Uterus (tissue), 2 donors: ENCODE data around the gene GRIPAP1.

Experiments used
- CTCF ChIP-seq, 4 experiments: fragments of 200-600 bp in 2 of 4; fragments of 450-650 bp in 2 of 4; sonication (generic) in 2 of 4; IDR thresholded peaks; one replicate each; pipeline ENCODE4 v1.5.1; 2016 to 2019; ENCODE audit warnings: antibody characterized with exemption in 4 of 4, mild to moderate bottlenecking in 2 of 4, moderate library complexity in 1 of 4
- POLR2A ChIP-seq, 2 donors: fragments of 450-650 bp; IDR thresholded peaks; one replicate each; pipeline ENCODE4 v1.6.1; 2016; ENCODE audit warnings: antibody characterized with exemption in 2 of 2, mild to moderate bottlenecking in 1 of 2, moderate library complexity in 1 of 2

DNA sequence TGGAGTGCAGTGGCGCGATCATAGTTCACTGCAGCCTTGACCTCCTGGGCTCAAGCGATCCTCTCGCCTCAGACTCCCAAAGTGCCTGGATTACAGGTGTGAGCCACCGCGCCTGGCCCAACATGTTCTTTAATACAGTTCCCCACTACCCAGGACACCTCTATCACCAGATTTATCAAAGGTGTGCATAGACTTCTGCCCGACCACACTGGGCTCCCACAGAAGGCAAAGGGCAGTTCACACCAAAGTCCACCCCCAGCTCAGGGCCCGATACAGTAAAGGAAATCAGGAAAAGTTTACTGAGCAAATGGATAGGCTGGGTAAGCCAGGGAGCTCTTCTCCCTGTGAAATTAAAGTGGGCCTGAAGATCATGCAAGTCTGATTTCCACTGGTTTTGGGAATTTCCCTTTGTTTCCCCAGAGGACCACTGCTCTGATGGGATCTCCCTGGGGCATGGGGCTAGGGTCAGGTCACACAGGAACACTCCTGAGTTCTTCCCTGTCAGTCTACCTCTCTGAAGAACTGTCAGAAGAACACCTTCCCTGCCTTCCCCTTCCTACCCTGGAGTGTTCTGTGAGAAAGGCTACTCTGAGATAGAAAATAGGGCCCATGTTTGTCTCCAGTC is 65.5 kb downstream of the GRIPAP1 start:
- TF ChIP-seq CTCF (IDR thresholded peaks at IDR 0.05) (no peak), POLR2A (IDR thresholded peaks at IDR 0.05) (no peak)
